RWPE2 (cell line): Measurements from ENCODE around the gene POLD1.

Source experiments
- ATAC-seq: fragments of 200-7000 bp; cut with Tn5 transposase; 3 replicates; pipeline ENCODE4 v1.9.1; 2021; ENCODE audit warnings: low read depth
- DNase-seq: peaks from one replicate; pipeline ENCODE4 v3.0.0-alpha.2; 2020; ENCODE audit warnings: low spot score
- H3K27ac ChIP-seq: fragments of 450-650 bp; 2 replicates; pipeline ENCODE4 v1.5.1; 2017; ENCODE audit warnings: mild to moderate bottlenecking; ENCODE audit not compliant: poor library complexity, severe bottlenecking
- H3K27me3 ChIP-seq: fragments of 250-450 bp; sonication (Bioruptor Pico); 2 replicates; pipeline ENCODE4 v1.5.1; 2021; ENCODE audit warnings: mild to moderate bottlenecking, moderate library complexity; ENCODE audit not compliant: insufficient read depth, poor library complexity, severe bottlenecking
- H3K36me3 ChIP-seq: fragments of 250-450 bp; sonication (Bioruptor Pico); 2 replicates; pipeline ENCODE4 v1.5.1; 2020; ENCODE audit warnings: low read depth, mild to moderate bottlenecking, moderate library complexity
- H3K4me1 ChIP-seq: fragments of 250-450 bp; sonication (Bioruptor Pico); 2 replicates; pipeline ENCODE4 v1.5.1; 2021; ENCODE audit warnings: mild to moderate bottlenecking, moderate library complexity; ENCODE audit not compliant: insufficient read depth, poor library complexity, severe bottlenecking
- H3K4me3 ChIP-seq: fragments of 250-450 bp; sonication (Bioruptor Pico); 2 replicates; pipeline ENCODE4 v1.5.1; 2021; ENCODE audit warnings: mild to moderate bottlenecking, moderate library complexity; ENCODE audit not compliant: severe bottlenecking
- H3K9me3 ChIP-seq: fragments of 250-450 bp; sonication (Bioruptor Pico); 2 replicates; pipeline ENCODE4 v1.5.1; 2021; ENCODE audit warnings: mild to moderate bottlenecking, moderate library complexity; ENCODE audit not compliant: severe bottlenecking
- CTCF ChIP-seq: fragments of 450-650 bp; IDR thresholded peaks from one replicate; pipeline ENCODE4 v1.5.1; 2017; ENCODE audit warnings: mild to moderate bottlenecking, moderate library complexity; ENCODE audit not compliant: poor library complexity, severe bottlenecking

The POLD1 gene

GRCh38 chr19:50361290-50362029, 22.7 kb upstream of the POLD1 start:
- ATAC-seq (no peak), DNase-seq (no peak)
- H3K4me3 ChIP-seq = no peak overlapping the region
- H3K4me1 ChIP-seq = no peaks in the 10 kb centered on the region
- H3K36me3 ChIP-seq = no peaks in the 10 kb centered on the region
- no peak overlapping the region for H3K27ac ChIP-seq
- no peaks in the 10 kb centered on the region for H3K27me3 ChIP-seq
- no peaks in the 10 kb centered on the region for H3K9me3 ChIP-seq
- TF ChIP-seq CTCF = no peak

GRCh38 chr19:50362030-50362412, 22.1 kb upstream of the POLD1 start:
- no peak for TF ChIP-seq CTCF
- ATAC-seq (no peak), DNase-seq (no peak)
- Histone ChIP-seq H3K9me3 (no peaks in the 10 kb centered on the region), H3K4me3 (no peak overlapping the region), H3K27ac (no peak overlapping the region), H3K4me1 (no peaks in the 10 kb centered on the region), H3K27me3 (no peaks in the 10 kb centered on the region), H3K36me3 (no peaks in the 10 kb centered on the region)

- Histone ChIP-seq H3K9me3 (no peaks in the 10 kb centered on the region), H3K27me3 (no peaks in the 10 kb centered on the region), H3K4me3 (no peak overlapping the region), H3K4me1 (no peaks in the 10 kb centered on the region), H3K36me3 (no peaks in the 10 kb centered on the region), H3K27ac (no peak overlapping the region)
- ATAC-seq (no peak), DNase-seq (no peak)
- no peak for TF ChIP-seq CTCF
Measured at GRCh38 chr19:50362656-50363424, 21.3 kb upstream of the POLD1 start.

GRCh38 chr19:50365434-50366306, 18.5 kb upstream of the POLD1 start, which contains the start of gene NAPSA:
Gene NAPSA (minus strand): TSS chr19:50365639. CDS start chr19:50365621, 18 bp downstream.
- H3K36me3 ChIP-seq = no peaks in the 10 kb centered on the region
- TF ChIP-seq CTCF = no peak
- no peak for ATAC-seq
- H3K27ac ChIP-seq = no peak within 1 kb of the TSS
- no peaks in the 10 kb centered on the region for H3K4me1 ChIP-seq
- DNase-seq = no peak
- no peaks in the 10 kb centered on the region for H3K27me3 ChIP-seq
- H3K4me3 ChIP-seq = no peak within 1 kb of the TSS
- H3K9me3 ChIP-seq = no peaks in the 10 kb centered on the region
